HEK293 (cell line): ENCODE results near the gene VIT.

Source experiments
- CTCF ChIA-PET: fragments of 350-600 bp; formaldehyde crosslinking; extraction: SDS; loops from one replicate; lab custom pipeline; 2021; ENCODE audit warnings: antibody characterized with exemption; lab: Yijun Ruan, JAX
- POLR2A ChIA-PET: fragments of 300-600 bp; formaldehyde crosslinking; extraction: SDS; loops from one replicate; lab custom pipeline; 2020; ENCODE audit warnings: antibody characterized with exemption, inconsistent platforms; lab: Yijun Ruan, JAX
- H3K27ac ChIP-seq: fragments of 200-500 bp; sonication (Bioruptor generic); 2 replicates; pipeline ENCODE4 v1.5.1; 2014; ENCODE audit warnings: low read depth, low read length, control low read depth, inconsistent platforms; ENCODE audit errors: extremely low read depth
- H3K36me3 ChIP-seq, 2 experiments: fragments of 200-500 bp in 1 of 2; sonication (Bioruptor generic) in 1 of 2; 1 replicate in 1 of 2; 2 replicates in 1 of 2; pipeline ENCODE4 v1.5.1; 2014 to 2017; ENCODE audit warnings: inconsistent platforms in 2 of 2, low read length in 2 of 2; ENCODE audit not compliant: control insufficient read depth in 2 of 2, insufficient read depth in 1 of 2
- H3K4me1 ChIP-seq: fragments of 200-500 bp; sonication (Bioruptor generic); 2 replicates; pipeline ENCODE4 v1.5.1; 2014; ENCODE audit warnings: mild to moderate bottlenecking, low read length, inconsistent platforms; ENCODE audit not compliant: control insufficient read depth, insufficient read depth
- H3K4me3 ChIP-seq: 2 replicates; pipeline ENCODE4 v1.5.1; 2011; ENCODE audit warnings: low read depth, mild to moderate bottlenecking, control low read depth, low read length, moderate library complexity
- H3K9me3 ChIP-seq: fragments of 200-500 bp; sonication (Bioruptor generic); 2 replicates; pipeline ENCODE4 v1.5.1; 2014; ENCODE audit warnings: low read depth, low read length, inconsistent platforms; ENCODE audit not compliant: control insufficient read depth, insufficient read depth
- BCL11B ChIP-seq: fragments of 450-650 bp; formaldehyde crosslinking; IDR thresholded peaks from 2 replicates; pipeline ENCODE4 v1.5.1; 2016; ENCODE audit warnings: low read depth, missing biosample characterization, missing genetic modification characterization
- HOXC10 ChIP-seq: sonication (generic); formaldehyde crosslinking; IDR thresholded peaks from 2 replicates; pipeline ENCODE4 v1.8.1; 2023; ENCODE audit warnings: mild to moderate bottlenecking, missing genetic modification reagents
- KLF10 ChIP-seq: fragments of 450-650 bp; IDR thresholded peaks from 2 replicates; pipeline ENCODE4 v1.5.1; 2018; ENCODE audit warnings: missing biosample characterization, mild to moderate bottlenecking, missing genetic modification characterization
- KLF8 ChIP-seq: fragments of 450-650 bp; formaldehyde crosslinking; IDR thresholded peaks from 2 replicates; pipeline ENCODE4 v1.5.1; 2016; ENCODE audit warnings: missing biosample characterization, missing genetic modification characterization
- OSR2 ChIP-seq: fragments of 450-650 bp; formaldehyde crosslinking; IDR thresholded peaks from 2 replicates; pipeline ENCODE4 v1.5.1; 2016; ENCODE audit warnings: missing biosample characterization, missing genetic modification characterization
- OVOL3 ChIP-seq: fragments of 450-650 bp; formaldehyde crosslinking; IDR thresholded peaks from 2 replicates; pipeline ENCODE4 v1.5.1; 2016; ENCODE audit warnings: missing biosample characterization, missing genetic modification characterization
- SCRT2 ChIP-seq: fragments of 450-650 bp; formaldehyde crosslinking; IDR thresholded peaks from 2 replicates; pipeline ENCODE4 v1.5.1; 2016; ENCODE audit warnings: missing biosample characterization, missing genetic modification characterization
- ZBTB6 ChIP-seq: fragments of 450-650 bp; formaldehyde crosslinking; IDR thresholded peaks from 2 replicates; pipeline ENCODE4 v1.5.1; 2017; ENCODE audit warnings: missing biosample characterization, missing genetic modification characterization
- ZEB2 ChIP-seq: fragments of 450-650 bp; formaldehyde crosslinking; IDR thresholded peaks from 2 replicates; pipeline ENCODE4 v1.5.1; 2016; ENCODE audit warnings: missing biosample characterization, missing genetic modification characterization
- ZFHX2 ChIP-seq: fragments of 450-650 bp; formaldehyde crosslinking; conservative IDR thresholded peaks from 2 replicates; pipeline ENCODE4 v1.5.1; 2016; ENCODE audit warnings: missing biosample characterization, missing genetic modification characterization
- ZNF10 ChIP-seq: fragments of 450-650 bp; formaldehyde crosslinking; IDR thresholded peaks from 2 replicates; pipeline ENCODE4 v1.5.1; 2017; ENCODE audit warnings: missing biosample characterization, missing genetic modification characterization
- ZNF112 ChIP-seq: fragments of 450-650 bp; formaldehyde crosslinking; IDR thresholded peaks from 2 replicates; pipeline ENCODE4 v1.5.0; 2017; ENCODE audit warnings: missing biosample characterization, missing genetic modification characterization
- ZNF155 ChIP-seq: fragments of 450-650 bp; formaldehyde crosslinking; IDR thresholded peaks from 2 replicates; pipeline ENCODE4 v1.5.1; 2016; ENCODE audit warnings: missing biosample characterization, missing genetic modification characterization
- ZNF248 ChIP-seq: fragments of 450-650 bp; formaldehyde crosslinking; IDR thresholded peaks from 2 replicates; pipeline ENCODE4 v1.5.1; 2017; ENCODE audit warnings: missing biosample characterization, missing genetic modification characterization
- ZNF280C ChIP-seq: fragments of 450-650 bp; formaldehyde crosslinking; IDR thresholded peaks from 2 replicates; pipeline ENCODE4 v1.5.1; 2016; ENCODE audit warnings: missing biosample characterization, missing genetic modification characterization
- ZNF341 ChIP-seq: fragments of 450-650 bp; formaldehyde crosslinking; IDR thresholded peaks from 2 replicates; pipeline ENCODE4; 2016; ENCODE audit warnings: low read depth, missing biosample characterization, missing genetic modification characterization
- ZNF350 ChIP-seq: fragments of 450-650 bp; formaldehyde crosslinking; IDR thresholded peaks from 2 replicates; pipeline ENCODE4 v1.5.0; 2017; ENCODE audit warnings: missing biosample characterization, mild to moderate bottlenecking, missing genetic modification characterization
- ZNF354C ChIP-seq: fragments of 450-650 bp; formaldehyde crosslinking; IDR thresholded peaks from 2 replicates; pipeline ENCODE4 v1.5.1; 2016; ENCODE audit warnings: missing biosample characterization, missing genetic modification characterization, low read depth, borderline replicate concordance
- ZNF394 ChIP-seq: fragments of 450-650 bp; formaldehyde crosslinking; IDR thresholded peaks from 2 replicates; pipeline ENCODE4 v1.5.1; 2016; ENCODE audit warnings: missing biosample characterization, missing genetic modification characterization, mild to moderate bottlenecking, moderate library complexity, borderline replicate concordance
- ZNF433 ChIP-seq: fragments of 450-650 bp; formaldehyde crosslinking; IDR thresholded peaks from 2 replicates; pipeline ENCODE4 v1.5.1; 2016; ENCODE audit warnings: missing biosample characterization, missing genetic modification characterization, low read depth
- ZNF529 ChIP-seq: fragments of 450-650 bp; formaldehyde crosslinking; IDR thresholded peaks from 2 replicates; pipeline ENCODE4 v1.5.1; 2017; ENCODE audit warnings: missing genetic modification characterization, missing biosample characterization; ENCODE audit not compliant: insufficient replicate concordance
- ZNF549 ChIP-seq: fragments of 450-650 bp; IDR thresholded peaks from 2 replicates; pipeline ENCODE4 v1.5.1; 2018; ENCODE audit warnings: missing biosample characterization, missing genetic modification characterization, mild to moderate bottlenecking, inconsistent platforms, moderate library complexity
- ZNF555 ChIP-seq: fragments of 450-650 bp; formaldehyde crosslinking; conservative IDR thresholded peaks from 2 replicates; pipeline ENCODE4 v1.5.1; 2017; ENCODE audit warnings: missing biosample characterization, mild to moderate bottlenecking, missing genetic modification characterization, inconsistent platforms
- ZNF571 ChIP-seq: fragments of 450-650 bp; formaldehyde crosslinking; IDR thresholded peaks from 2 replicates; pipeline ENCODE4 v1.5.0; 2017; ENCODE audit warnings: missing biosample characterization, missing genetic modification characterization
- ZNF580 ChIP-seq: fragments of 450-650 bp; formaldehyde crosslinking; IDR thresholded peaks from 2 replicates; pipeline ENCODE4 v1.5.1; 2016; ENCODE audit warnings: missing biosample characterization, missing genetic modification characterization
- ZNF596 ChIP-seq: fragments of 450-650 bp; IDR thresholded peaks from 2 replicates; pipeline ENCODE4 v1.5.0; 2018; ENCODE audit warnings: missing biosample characterization, mild to moderate bottlenecking, missing genetic modification characterization, moderate library complexity
- ZNF600 ChIP-seq: fragments of 450-650 bp; formaldehyde crosslinking; IDR thresholded peaks from 2 replicates; pipeline ENCODE4 v1.5.1; 2016; ENCODE audit warnings: missing biosample characterization, missing genetic modification characterization
- ZNF610 ChIP-seq: fragments of 450-650 bp; formaldehyde crosslinking; IDR thresholded peaks from 2 replicates; pipeline ENCODE4 v1.5.1; 2016; ENCODE audit warnings: missing biosample characterization, missing genetic modification characterization, borderline replicate concordance
- ZNF623 ChIP-seq: fragments of 450-650 bp; formaldehyde crosslinking; IDR thresholded peaks from 2 replicates; pipeline ENCODE4 v1.5.1; 2016; ENCODE audit warnings: missing biosample characterization, missing genetic modification characterization
- ZNF624 ChIP-seq: fragments of 450-650 bp; formaldehyde crosslinking; IDR thresholded peaks from 2 replicates; pipeline ENCODE4 v1.5.1; 2017; ENCODE audit warnings: missing biosample characterization, missing genetic modification characterization
- ZNF654 ChIP-seq: fragments of 450-650 bp; formaldehyde crosslinking; IDR thresholded peaks from 2 replicates; pipeline ENCODE4 v1.5.1; 2016; ENCODE audit warnings: low read depth, missing biosample characterization, missing genetic modification characterization
- ZNF768 ChIP-seq: fragments of 450-650 bp; formaldehyde crosslinking; IDR thresholded peaks from 2 replicates; pipeline ENCODE4 v1.5.1; 2018; ENCODE audit warnings: missing biosample characterization, mild to moderate bottlenecking, missing genetic modification characterization
- ZNF785 ChIP-seq: fragments of 450-650 bp; formaldehyde crosslinking; IDR thresholded peaks from 2 replicates; pipeline ENCODE4 v1.5.1; 2016; ENCODE audit warnings: missing biosample characterization, missing genetic modification characterization
- ZNF791 ChIP-seq: fragments of 450-650 bp; formaldehyde crosslinking; IDR thresholded peaks from 2 replicates; pipeline ENCODE4 v1.5.1; 2016; ENCODE audit warnings: missing biosample characterization, missing genetic modification characterization

VIT gene

GRCh38 chr2:36737131-36737750, 40.7 kb downstream of the VIT start (continued):
- no peak for TF ChIP-seq ZBTB6 (tag by site-specific recombination)
- TF ChIP-seq ZNF555 (tag by site-specific recombination), result no peak
- no peak for TF ChIP-seq OVOL3
- no peak for TF ChIP-seq ZNF571
- TF ChIP-seq ZNF654 (tag by site-specific recombination), result no peak
- TF ChIP-seq ZNF580, result no peak
- no peak for TF ChIP-seq ZNF624

- H3K9me3 ChIP-seq, result no peaks in the 10 kb centered on the region
- TF ChIP-seq ZNF785 (tag by site-specific recombination) (no peak), ZNF350 (tag by site-specific recombination) (no peak), BCL11B (no peak), ZNF791 (no peak), ZNF354C (tag by site-specific recombination) (no peak), ZNF433 (no peak), ZNF155 (tag by site-specific recombination) (no peak), ZFHX2 (no peak), ZNF341 (no peak), ZNF549 (no peak), ZNF394 (no peak), ZEB2 (no peak), ZNF600 (tag by site-specific recombination) (no peak), KLF8 (tag by site-specific recombination) (no peak), HOXC10 (CRISPR knock-in tag) (no peak), ZNF610 (tag by site-specific recombination) (no peak), ZNF112 (tag by site-specific recombination) (no peak), ZNF596 (tag by site-specific recombination) (no peak), KLF10 (tag by site-specific recombination) (no peak)
- TF ChIP-seq, all 188 proteins: peak for 0
- H3K4me1 ChIP-seq, result no peaks in the 10 kb centered on the region
- no peak overlapping the region for H3K4me3 ChIP-seq
- no peak overlapping the region for H3K27ac ChIP-seq
- POLR2A ChIA-PET, result no interaction called here
- CTCF ChIA-PET, result interaction anchor here (0.7 kb wide), 1 partner anchor 506 kb away, joined by 3 read pairs; no protein-coding TSS in a partner anchor
- H3K36me3 ChIP-seq, result no peaks in the 10 kb centered on the region
Measured at GRCh38 chr2:36740061-36740460, 43.6 kb downstream of the VIT start.

GRCh38 chr2:36741188-36741837, 44.8 kb downstream of the VIT start:
- ChIA-PET CTCF (no interaction called here), POLR2A (no interaction called here)
- H3K9me3 ChIP-seq, result no peaks in the 10 kb centered on the region
- H3K36me3 ChIP-seq, result no peaks in the 10 kb centered on the region
- no peaks in the 10 kb centered on the region for H3K4me1 ChIP-seq
- H3K4me3 ChIP-seq, result no peak overlapping the region
- no peak overlapping the region for H3K27ac ChIP-seq
- TF ChIP-seq ZNF112 (tag by site-specific recombination), result no peak
- no peak for TF ChIP-seq ZNF785 (tag by site-specific recombination)
- TF ChIP-seq OSR2 (tag by site-specific recombination), result no peak
- TF ChIP-seq SCRT2 (tag by site-specific recombination), result no peak
- TF ChIP-seq ZNF529 (tag by site-specific recombination), result no peak
- TF ChIP-seq ZNF623 (tag by site-specific recombination), result no peak
- TF ChIP-seq ZNF280C (tag by site-specific recombination), result no peak
- TF ChIP-seq ZNF768 (tag by site-specific recombination), result no peak
- TF ChIP-seq ZNF248, result no peak
- no peak for TF ChIP-seq ZNF10 (tag by site-specific recombination)
